ENCODE measurements around the gene RFPL4A.

RFPL4A gene

GRCh38 chr19:55777528-55777927 lies 18.6 kb downstream of the RFPL4A start:
- Histone ChIP-seq H3K27ac (no peak overlapping the region), H3K4me3 (no peak overlapping the region)
- no peak for TF ChIP-seq CTCF (IDR thresholded peaks at IDR 0.05)
- DNase-seq (ENCODE audit: low spot score): no peak

GRCh38 chr19:55778331-55778730 lies 19.4 kb downstream of the RFPL4A start:
- no peak overlapping the region for H3K27ac ChIP-seq
- DNase-seq (ENCODE audit: low spot score): no peak
- no peak overlapping the region for H3K4me3 ChIP-seq
- TF ChIP-seq CTCF (IDR thresholded peaks at IDR 0.05): no peak

GRCh38 chr19:55781112-55781511 lies 22.2 kb downstream of the RFPL4A start:
- no peak for TF ChIP-seq CTCF (IDR thresholded peaks at IDR 0.05)
- DNase-seq (ENCODE audit: low spot score): no peak
- Histone ChIP-seq H3K4me3 (no peak overlapping the region), H3K27ac (no peak overlapping the region)

DNA sequence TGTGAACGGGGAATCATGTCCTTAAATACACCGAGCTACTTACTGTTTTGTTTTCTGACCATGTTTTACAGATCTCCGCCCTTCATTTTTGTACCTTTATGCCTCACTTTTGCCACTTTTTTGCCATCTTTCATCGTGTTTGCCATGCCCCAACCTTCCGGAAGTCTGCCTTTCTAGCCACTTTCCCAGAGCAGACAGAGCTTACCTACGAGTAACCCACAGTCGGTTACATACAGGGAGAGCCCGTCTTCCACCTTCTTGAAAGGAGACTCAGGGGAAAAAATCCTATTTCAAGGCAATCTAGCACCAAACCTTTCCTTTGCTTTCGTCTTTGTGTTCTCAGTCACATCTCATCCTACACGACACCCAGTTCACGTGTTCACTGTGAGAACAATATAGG lies 36.1 kb downstream of the RFPL4A start:
- Histone ChIP-seq H3K4me3 (no peak overlapping the region), H3K27ac (no peak overlapping the region)
- no peak for TF ChIP-seq CTCF (IDR thresholded peaks at IDR 0.05)
- no peak for DNase-seq (ENCODE audit: low spot score)

GRCh38 chr19:55801416-55801815 lies 42.5 kb downstream of the RFPL4A start:
- no peak overlapping the region for H3K4me3 ChIP-seq
- no peak for TF ChIP-seq CTCF (IDR thresholded peaks at IDR 0.05)
- no peak overlapping the region for H3K27ac ChIP-seq
- no peak for DNase-seq (ENCODE audit: low spot score)

DNA sequence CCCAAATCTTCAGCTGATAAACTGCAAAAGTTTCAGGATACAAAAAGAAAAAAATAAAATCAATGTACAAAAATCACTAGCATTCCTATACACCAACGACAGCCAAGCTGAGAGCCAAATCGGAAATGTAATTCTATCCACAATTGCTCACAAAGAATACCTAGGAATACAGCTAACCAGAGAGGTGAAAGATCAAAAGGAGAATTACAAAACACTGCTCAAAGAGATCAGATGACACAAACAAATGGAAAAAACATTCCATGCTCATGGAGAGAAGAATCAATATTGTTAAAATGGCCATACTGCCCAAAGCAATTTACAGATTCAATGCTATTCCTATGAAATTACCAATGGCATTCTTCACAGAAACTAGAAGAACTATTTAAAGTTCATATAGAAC lies 43.4 kb downstream of the RFPL4A start:
- no peak for TF ChIP-seq CTCF (IDR thresholded peaks at IDR 0.05)
- no peak for DNase-seq (ENCODE audit: low spot score)
- Histone ChIP-seq H3K4me3 (no peak overlapping the region), H3K27ac (no peak overlapping the region)

- Histone ChIP-seq H3K27ac (no peak overlapping the region), H3K4me3 (no peak overlapping the region)
- no peak for TF ChIP-seq CTCF (IDR thresholded peaks at IDR 0.05)
- no peak for DNase-seq (ENCODE audit: low spot score)
These were observed 50.6 kb downstream of the RFPL4A start for GRCh38 chr19:55809381-55810058.

All from coronary artery (tissue), 2 donors.